GM18909 (cell line): Measurements from ENCODE around the gene RAB4B.
"Not testable (repeated sequence)": the region's sequence is repeated elsewhere in the genome, so short reads cannot be mapped to it uniquely, and the experiment has no call there.

Experiments
- ATAC-seq: cut with Tn5 transposase; IDR thresholded peaks from one replicate; pipeline ENCODE4 v1.9.1; 2021; ENCODE audit warnings: mild to moderate bottlenecking; ENCODE audit not compliant: unreplicated experiment, poor library complexity

Gene RAB4B, protein sequence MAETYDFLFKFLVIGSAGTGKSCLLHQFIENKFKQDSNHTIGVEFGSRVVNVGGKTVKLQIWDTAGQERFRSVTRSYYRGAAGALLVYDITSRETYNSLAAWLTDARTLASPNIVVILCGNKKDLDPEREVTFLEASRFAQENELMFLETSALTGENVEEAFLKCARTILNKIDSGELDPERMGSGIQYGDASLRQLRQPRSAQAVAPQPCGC

GRCh38 chr19:40777937-40778705 lies at the start of gene RAB4B:
Gene RAB4B, plus strand, starts transcription at chr19:40778247. Its CDS starts 129 bp downstream, at chr19:40778376.
- peak; percentile 67 for ATAC-seq

- not testable (repeated sequence) for ATAC-seq
Measured at GRCh38 chr19:40730065-40730464, 48.0 kb upstream of the RAB4B start.

GRCh38 chr19:40732304-40732703 lies 45.7 kb upstream of the RAB4B start:
- not testable (repeated sequence) for ATAC-seq

DNA sequence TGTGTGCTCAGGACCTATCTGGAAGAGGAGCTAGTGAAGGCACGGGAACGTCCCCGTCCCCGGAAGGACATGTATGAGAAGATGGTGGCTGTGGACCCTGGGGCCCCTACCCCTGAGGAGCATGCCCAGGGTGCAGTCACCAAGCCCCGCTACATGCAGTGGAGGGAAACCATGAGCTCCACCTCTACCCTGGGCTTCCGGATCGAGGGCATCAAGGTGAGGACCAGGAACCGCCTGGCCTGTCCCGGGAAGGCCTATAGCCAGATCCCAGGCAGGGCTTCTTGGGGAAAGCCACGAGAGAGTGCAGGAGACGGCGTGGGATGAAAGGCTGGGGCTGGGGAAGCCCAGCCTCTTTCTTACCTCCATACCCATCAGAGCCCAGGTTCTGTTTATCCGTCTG lies 44.9 kb upstream of the RAB4B start:
- no peak for ATAC-seq

DNA sequence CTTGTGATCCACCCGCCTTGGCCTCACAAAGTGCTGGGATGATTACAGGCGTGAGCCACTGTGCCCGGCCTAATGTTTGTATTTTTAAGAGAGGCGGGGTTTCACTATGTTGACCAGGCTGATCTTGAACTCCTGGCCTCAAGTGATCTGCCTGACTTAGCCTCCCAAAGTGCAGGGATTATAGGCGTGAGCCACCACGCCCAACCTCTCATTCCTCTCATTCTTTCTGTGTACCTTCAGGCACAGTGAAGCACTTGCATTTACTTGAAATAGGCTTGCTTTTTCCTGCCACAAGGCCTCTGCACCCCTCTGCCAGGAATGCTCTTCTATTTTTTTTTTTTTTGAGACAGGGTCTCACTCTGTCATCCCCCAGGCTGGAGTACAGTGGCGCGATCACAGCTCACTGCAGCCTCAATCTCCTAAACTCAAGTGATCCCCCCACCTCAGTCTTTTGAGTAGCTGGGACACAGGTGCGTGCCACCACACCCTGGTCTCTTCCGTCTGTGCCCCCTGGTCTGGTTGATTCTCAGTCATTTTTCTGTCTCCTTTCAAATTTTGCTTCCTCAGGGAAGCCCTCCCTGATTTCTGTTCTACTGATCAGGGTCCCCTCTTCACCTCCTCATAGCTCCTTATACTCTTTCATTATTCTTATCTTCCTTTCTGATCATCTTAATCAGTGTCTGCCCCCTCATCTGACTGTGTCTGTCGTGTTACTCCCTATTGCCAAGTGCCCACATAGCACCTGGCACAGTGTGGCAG lies 42.9 kb upstream of the RAB4B start:
- ATAC-seq, result no peak

DNA sequence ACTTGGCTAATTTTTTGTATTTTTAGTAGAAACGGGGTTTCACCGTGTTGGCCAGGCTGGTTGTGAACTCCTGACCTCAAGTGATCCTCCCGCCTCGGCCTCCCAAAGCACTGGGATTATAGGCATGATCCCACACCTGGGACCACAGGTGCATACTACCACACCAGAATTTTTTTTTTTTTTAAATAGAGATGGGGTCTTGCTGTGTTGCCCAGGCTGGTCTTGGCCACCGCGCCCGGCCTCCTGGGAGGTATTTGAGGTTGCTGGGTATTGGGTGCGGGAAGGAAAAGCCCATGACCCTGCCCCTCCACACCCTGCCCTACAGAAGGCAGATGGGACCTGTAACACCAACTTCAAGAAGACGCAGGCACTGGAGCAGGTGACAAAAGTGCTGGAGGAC lies 41.4 kb upstream of the RAB4B start:
- no peak for ATAC-seq

- no peak for ATAC-seq
Measured at GRCh38 chr19:40737102-40737644, 40.9 kb upstream of the RAB4B start.

DNA sequence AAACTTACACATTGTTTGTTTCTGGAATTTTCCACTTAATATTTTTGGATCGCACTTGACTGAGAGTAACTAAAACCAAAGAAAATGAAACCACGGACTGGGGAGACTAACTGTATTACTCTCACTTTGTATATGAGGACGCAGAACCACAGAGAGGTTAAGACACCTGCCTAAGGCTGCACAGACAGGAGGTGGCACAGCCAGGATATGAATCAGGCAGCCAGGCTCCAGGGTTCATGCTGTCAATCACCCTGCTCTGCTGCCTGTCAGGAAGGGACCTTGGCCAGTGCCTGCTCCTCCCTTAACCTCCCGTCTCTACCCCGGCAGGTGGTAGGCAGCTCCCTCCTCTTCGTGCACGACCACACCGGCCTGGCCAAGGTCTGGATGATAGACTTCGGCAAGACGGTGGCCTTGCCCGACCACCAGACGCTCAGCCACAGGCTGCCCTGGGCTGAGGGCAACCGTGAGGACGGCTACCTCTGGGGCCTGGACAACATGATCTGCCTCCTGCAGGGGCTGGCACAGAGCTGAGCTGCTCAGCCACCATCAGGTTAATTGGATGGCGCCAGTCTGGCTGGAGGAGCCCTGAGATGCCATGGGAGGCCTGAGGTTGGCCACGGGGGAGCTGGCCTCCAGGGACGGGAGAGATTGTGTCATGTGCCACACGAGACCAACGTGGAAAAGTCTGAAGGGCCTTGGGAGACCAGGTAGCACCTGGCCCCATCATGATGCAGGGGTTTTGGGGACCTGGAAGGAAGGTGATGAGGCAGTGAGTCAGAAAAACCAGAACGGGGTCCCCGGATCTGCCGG lies 38.8 kb upstream of the RAB4B start:
- ATAC-seq, result no peak

DNA sequence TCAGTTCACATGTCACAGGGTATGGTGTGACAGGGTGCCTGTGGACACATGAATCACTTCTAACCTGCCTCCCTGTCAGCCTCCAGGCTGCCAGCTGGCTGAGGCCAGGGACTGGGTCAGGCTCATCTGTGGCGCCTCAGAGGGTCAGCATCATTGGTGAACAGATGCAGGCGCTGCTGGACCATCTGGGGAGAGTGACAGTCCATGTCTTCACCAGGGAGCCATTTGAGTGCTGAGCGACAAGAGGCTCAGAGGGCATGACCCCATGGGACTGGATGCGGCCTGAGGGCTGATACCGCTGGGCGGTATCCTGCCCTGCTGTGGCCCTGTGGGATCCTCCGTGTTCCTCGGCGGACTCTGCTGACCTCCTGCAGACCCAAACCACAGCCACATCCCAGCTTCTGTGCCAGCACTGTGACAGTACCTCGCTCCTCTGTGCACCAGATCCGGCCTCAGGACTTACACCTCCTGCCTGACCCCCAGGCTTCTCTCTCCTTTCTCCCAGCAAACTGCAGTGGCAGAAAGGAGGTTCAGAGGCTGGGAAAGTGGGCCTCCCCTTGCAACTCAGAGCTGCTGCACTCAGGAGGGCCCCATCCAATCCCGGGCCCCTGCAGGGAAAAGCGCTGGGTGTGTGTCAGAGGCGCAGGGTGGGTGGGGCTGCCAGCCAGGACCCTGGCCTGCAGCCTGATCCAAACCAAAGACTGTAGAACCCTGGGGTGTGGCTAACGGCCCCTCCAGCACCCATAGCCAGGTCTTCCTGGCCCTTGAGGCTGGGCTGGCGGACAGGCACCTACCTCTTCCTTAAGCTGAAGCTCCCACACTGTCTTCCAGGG lies 38.0 kb upstream of the RAB4B start:
- ATAC-seq, result no peak

GRCh38 chr19:40740747-40741146 lies 37.3 kb upstream of the RAB4B start:
- no peak for ATAC-seq

DNA sequence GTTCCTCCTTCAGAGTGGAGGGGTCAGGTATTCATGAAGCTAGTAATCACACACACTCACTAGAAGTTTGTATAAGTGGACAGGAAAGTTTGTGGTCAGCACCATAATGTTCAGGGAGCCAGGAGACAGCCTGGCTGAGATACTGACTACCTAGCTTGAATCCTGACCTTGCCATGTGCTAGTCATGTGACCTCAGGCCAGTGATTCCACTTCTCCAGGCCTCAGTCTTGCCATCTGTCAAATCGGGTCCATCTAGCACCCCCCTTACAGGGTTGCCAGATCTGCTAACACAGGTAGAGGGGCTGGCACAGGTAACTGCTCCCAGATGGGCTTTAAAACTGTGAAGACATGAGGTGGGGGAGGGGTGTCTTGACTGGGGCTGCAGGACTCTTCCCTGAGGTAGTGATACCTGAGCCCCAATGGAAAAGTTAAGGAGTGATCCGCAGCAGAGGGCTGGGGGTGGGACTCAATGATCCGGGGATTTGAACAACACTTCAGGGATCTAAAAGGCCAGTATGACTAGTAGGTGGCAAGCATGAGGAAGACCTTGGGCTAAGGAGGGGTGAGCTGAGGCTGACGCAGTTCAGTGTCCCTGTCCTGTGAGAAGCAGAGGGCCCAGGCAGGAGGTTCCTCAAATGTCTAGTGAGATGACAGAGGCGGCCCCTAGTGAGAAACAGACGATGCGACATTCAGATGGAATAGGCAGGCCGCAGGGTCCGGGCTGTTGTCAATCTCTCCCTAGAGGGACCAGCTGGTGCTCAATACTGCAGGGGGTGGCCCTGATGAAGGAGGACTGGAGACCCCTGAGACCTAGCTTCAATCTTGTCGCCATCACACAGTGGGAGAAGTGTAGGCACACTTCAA lies 36.3 kb upstream of the RAB4B start:
- ATAC-seq, result no peak

DNA sequence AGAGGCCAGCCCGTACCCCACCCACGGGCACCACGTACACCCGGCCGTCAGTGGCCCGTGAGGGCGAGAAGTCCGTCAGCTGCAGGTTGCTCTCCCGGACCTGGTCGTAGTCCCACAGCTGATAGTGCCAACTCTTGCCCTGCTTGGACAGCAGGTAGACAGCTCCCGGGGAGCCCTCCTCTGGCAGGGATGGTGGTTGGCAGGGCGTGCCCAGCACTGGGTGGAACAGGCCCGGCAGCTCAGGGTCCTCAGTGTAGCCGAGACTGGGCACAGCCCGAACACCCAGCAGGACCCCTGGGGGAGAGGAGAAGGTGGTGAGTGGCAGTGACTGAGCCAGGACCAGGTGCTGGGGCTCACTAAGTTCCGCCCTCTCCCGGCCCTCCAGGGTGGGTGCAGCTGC lies 35.6 kb upstream of the RAB4B start:
- ATAC-seq, result no peak

DNA sequence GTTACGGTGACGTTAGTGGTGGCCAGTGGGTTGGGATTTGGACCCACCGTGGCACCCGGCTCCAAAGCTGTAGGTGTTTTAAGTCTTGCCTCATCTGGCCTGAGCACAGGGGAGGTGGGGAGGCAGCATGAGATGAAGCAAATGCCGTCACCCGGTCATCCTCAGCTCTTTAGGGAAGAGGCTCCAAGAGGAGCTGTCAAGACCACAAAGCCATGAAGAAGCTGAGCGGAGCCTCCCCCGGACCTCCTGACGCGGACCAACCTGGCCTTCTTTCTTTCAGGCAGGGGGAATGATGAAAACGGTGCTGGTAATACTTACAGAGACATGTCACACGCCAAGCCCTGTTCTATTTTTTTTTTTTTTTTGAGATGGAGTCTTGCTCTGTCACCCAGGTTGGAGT lies 35.2 kb upstream of the RAB4B start:
- ATAC-seq, result no peak

DNA sequence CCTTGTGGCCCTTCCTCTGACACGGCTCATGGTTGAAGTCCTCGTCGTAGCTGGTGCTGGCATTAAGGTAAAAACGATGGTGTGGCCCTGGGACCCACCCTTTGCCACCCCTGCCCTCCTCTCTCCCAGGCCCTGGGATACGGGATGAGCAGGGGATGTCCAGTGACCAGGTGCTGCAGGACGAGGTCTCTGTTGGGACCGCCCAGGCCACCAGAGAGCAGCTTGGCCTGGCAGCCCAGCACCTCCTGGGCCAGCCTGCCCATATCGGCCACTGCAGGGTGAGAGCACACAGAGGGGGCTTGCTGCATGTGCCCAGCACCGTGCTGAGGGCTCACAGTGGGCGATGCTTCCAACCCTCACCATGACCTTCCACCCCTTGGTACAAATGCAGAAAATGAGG lies 34.1 kb upstream of the RAB4B start:
- ATAC-seq, result no peak

GRCh38 chr19:40744554-40745401 lies 33.3 kb upstream of the RAB4B start:
- no peak for ATAC-seq

- no peak for ATAC-seq
Measured at GRCh38 chr19:40745402-40745780, 32.7 kb upstream of the RAB4B start.

DNA sequence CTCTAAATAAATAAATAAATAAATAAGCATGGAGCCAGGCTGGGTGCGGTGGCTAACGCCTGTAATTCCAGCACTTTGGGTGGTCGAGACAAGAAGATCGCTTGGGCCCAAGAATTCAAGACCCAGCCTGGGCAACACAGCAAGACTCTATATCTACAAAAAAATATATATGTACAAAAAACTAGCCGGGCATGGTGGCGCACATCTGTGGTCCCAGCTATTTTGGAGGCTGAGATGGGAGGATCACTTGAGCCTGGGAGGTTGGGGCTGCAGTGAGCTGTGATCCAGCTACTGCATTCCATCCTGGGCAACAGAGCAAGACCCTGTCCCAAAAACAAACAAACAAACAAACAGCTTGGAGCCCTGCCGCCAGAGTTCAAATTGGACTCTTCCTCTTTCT lies 30.5 kb upstream of the RAB4B start:
- no peak for ATAC-seq
